HG03196 (cell line): ENCODE results near the gene OR51S1.
"Not testable (repeated sequence)": the region's sequence is repeated elsewhere in the genome, so short reads cannot be mapped to it uniquely, and the experiment has no call there.

Experiments
- ATAC-seq: cut with Tn5 transposase; IDR thresholded peaks from one replicate; pipeline ENCODE4 v1.9.1; 2021; ENCODE audit not compliant: unreplicated experiment

OR51S1 gene, protein sequence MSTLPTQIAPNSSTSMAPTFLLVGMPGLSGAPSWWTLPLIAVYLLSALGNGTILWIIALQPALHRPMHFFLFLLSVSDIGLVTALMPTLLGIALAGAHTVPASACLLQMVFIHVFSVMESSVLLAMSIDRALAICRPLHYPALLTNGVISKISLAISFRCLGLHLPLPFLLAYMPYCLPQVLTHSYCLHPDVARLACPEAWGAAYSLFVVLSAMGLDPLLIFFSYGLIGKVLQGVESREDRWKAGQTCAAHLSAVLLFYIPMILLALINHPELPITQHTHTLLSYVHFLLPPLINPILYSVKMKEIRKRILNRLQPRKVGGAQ

DNA sequence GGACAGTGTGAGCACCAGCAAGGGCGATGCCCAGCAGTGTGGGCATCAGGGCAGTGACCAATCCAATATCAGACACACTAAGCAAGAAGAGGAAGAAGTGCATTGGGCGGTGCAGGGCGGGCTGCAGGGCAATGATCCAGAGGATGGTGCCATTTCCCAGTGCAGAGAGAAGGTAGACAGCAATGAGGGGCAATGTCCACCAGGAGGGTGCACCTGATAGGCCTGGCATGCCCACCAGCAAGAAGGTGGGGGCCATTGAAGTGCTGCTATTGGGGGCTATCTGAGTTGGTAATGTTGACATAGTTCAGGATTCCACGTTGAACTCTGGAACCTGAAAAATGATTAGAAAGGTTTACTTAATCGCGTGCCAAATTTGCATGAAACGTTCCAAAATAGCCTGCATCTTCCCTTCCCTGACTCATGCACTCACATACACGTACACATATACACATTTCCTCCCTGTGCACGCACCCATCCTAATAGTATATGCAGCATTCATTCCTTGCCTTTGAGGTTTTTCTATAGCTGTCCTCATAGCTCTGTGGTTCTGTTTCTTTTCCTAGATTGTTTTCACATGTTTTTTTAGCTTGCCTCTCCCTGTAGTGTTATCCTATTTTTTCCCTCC, at the start of gene OR51S1:
TSS of gene OR51S1 (minus strand) at position 301 of the 625 bp plus-strand sequence. CDS start at position 301, 0 bp downstream.
- ATAC-seq: no peak

DNA sequence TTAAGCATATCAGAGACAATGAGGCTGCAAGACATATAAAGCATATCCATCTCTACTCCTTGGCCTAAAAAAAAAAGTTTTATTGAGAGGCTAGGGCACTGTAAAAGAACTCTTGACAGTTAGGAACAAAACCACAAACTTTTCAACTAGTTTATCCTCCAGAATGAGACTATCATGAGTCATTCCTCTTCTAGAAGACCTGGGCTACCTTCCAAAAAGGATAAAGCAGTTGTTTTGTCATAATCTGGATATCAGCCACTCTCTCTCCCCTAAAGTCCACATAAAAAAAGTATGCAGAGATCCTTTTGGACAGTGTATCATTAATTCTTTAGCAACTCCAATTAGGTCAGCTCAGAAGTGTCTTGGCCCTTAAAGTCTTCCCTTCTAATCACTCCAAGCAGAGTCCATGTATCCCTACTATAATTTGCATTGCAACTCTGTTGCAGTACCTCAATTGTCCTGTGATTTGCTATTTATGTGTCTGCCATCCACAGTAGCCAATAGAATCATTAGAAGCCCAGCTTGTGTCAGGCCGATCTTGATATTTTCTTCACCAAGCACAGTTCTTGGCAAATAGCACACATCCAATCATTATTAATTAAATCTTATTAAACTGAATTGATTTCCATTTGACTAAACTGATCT, 43.1 kb upstream of the OR51S1 start:
- no peak for ATAC-seq

DNA sequence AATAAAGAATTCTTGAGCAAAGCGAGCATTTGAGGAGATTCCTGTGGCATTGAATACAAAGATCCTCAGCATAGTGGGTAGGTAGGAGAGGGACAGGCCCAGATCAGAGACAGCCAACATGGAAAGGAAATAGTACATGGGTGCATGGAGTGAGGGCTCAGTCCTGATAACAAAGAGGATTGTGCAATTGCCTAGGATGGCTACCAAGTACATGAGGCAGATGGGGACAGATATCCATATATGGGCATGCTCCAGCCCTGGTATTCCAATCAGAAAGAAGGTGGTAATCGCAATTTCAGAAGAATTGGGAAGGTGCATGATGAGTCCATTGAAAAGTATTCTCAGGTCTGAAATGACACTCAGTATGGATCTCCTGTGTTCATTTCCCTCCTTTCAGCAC, 41.3 kb upstream of the OR51S1 start:
- no peak for ATAC-seq

DNA sequence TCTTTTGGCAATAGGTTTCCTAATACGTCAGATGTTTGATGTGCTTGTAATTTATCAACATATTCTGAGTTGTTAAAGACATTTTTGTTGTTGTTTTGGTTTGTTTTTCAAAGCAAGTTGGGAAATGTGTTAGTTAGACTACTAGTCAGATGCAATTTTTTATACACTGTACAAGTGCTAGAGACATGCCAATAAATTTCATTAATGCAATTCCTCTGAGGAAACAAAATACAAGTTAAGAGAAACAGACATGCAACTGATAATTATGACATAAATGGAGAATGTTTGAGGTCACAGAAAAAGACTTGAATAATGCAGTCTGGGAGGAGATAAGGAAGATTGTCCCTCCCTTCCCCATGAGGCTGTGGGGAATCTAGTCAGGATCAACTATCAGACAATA, 38.6 kb upstream of the OR51S1 start:
- no peak for ATAC-seq

DNA sequence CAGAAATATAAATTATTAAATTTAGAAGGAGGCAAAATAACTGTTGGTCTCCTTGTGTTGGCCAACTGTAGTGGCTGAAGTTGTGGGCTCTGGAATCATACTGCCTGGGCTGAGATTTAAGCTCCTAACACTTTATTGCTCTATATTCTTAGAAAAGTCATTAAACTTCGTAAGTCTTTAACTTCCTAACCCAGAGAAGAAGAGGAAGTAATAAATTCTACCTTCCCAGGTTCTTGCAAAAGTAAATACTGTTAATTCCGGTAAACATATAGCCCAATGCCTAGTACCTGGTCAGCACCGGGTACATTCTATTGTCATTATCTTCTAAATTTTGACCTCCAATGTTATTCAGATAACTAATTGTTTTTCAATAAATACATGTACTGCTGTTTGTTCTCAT, 37.2 kb upstream of the OR51S1 start:
- no peak for ATAC-seq

DNA sequence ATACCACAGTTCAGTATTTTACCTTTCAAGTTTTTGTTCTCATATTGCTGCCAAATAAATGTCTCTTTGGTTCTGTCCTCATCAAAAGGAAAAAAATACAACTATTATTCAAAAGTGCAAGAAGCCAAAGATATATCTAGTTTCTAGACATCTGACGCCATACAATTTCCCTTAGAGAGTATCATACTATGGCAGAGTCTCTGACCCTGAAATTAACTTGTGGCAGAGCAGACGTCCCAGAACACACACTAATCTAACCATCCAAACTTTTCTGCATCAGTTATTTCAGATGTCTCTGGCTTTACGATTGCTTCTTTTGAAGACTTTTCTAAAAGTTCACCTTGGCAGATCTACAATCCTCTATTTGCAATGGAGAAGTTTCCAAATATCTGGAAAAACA, 35.4 kb upstream of the OR51S1 start:
- no peak for ATAC-seq

DNA sequence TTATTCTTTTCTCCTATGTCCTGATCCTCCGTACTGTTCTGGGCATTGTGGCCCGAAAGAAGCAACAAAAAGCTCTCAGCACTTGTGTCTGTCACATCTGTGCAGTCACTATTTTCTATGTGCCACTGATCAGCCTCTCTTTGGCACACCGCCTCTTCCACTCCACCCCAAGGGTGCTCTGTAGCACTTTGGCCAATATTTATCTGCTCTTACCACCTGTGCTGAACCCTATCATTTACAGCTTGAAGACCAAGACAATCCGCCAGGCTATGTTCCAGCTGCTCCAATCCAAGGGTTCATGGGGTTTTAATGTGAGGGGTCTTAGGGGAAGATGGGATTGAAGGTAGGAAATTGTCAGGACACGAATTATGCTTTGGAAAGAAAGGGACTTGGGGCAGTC, 33.5 kb upstream of the OR51S1 start:
- no peak for ATAC-seq

DNA sequence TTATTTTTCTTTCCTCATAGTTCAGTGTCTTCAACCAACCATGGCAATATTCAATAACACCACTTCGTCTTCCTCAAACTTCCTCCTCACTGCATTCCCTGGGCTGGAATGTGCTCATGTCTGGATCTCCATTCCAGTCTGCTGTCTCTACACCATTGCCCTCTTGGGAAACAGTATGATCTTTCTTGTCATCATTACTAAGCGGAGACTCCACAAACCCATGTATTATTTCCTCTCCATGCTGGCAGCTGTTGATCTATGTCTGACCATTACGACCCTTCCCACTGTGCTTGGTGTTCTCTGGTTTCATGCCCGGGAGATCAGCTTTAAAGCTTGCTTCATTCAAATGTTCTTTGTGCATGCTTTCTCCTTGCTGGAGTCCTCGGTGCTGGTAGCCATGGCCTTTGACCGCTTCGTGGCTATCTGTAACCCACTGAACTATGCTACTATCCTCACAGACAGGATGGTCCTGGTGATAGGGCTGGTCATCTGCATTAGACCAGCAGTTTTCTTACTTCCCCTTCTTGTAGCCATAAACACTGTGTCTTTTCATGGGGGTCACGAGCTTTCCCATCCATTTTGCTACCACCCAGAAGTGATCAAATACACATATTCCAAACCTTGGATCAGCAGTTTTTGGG, 33.0 kb upstream of the OR51S1 start, which contains the start of gene OR51T1:
TSS of gene OR51T1 (plus strand) at position 41 of the 641 bp plus-strand sequence. CDS start at position 41, 0 bp downstream.
- no peak for ATAC-seq

DNA sequence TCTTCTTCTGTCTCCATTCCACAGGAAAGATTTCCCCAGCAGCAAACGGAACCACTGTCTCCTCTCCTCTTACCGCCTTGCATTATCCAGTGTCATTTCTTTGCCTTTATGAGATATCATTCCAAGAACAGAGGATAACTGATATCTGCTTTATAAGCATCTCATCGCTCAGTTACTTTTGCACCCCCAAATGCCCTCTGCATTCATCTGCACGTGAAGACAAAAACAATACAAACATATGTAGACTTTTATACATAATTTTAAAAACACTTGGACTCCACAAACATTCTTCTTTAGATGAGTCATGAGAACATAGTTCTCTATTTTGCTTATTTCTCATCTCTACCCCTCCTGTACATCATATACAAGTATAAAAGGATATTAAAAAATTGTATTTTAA, 32.2 kb upstream of the OR51S1 start:
- no peak for ATAC-seq

DNA sequence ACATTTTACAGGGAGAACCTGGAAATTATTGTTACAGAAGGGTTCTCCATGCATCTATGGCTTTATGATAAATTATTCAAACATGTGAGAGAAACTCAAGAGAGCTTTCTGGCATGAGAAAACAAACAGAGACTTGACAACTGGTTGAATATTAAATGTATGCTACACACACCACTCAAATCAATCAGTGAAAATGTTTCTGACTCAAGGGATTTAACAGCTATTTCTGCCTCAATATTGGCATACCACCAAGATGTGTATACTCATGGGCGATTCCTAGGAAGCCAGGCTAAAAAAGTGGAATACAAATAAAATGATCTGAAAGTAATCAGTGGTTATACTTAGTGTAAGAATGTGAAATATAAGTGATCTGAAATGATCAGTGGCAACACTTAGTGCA, 16.8 kb upstream of the OR51S1 start:
- no peak for ATAC-seq

DNA sequence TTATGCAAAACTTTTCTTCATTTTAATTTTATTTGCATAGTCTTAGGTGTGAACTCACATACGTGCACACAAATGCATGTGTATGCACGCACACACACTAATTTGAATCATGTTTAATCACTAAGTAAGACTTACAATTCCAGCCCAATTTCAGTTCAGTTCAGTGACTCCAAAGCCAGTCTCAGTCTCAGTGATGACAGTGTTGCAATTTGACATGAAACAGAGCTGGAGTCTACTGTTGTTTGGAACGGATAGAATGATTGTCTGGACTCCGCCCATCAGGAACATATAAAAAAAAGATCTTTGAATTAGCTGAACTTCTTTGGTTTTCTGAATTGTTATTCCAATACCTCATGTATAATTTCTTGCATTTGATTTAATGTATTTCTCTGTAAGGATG, 14.9 kb upstream of the OR51S1 start:
- ATAC-seq: no peak

DNA sequence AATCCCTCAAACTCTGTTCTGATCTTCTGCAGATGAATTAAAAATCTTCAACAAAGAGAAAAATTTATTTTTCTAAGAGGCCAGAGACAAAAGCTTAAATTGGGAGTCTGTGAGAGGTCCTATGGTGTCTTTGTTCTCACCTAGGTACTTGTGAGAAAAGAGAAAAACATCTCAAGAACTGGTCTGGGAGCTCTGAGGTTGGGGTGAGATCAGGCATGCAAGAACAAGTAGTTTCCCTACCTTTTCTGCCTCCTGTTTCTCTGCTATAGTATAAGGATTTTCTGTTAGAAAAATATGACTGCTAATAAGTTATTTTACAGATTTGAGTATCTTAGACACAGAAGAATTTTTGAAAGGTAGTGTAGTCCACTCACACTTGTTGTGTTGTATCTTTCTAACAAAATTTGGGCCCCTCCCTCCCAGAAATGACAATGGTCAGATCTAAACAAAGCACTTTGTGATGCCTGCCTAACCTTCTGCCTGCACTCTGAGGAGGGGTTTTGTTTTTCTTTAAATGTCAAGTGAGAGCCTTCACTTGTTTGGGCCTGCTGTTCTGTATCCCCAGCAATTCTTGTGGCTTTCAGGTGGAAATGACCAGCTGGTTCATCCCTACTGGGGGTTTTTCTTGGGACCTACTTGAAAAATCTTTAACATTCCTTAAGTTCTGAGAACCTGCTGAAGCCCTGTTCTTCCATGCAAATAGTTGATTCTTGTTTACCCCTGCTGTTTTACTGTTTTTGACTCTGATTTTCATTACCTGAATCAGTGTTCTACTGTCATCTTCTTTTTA, 13.6 kb upstream of the OR51S1 start:
- no peak for ATAC-seq

DNA sequence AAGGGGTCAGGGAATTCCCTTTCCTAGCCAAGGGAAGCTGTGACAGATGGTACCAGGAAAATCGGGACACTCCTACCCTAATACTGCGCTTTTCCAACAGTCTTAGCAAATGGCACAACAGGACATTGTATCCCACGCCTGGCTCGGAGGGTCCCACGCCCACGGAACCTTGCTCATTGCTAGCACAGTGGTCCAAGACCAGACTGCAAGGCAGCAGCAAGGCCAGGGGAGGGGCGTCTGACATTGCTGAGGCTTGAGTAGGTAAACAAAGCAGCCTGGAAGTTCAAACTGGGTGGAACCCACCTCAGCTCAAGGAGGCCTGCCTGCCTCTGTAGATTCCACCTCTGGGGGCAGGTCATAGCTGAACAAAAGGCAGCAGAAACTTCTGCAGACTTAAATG, 5.3 kb upstream of the OR51S1 start:
- ATAC-seq: not testable (repeated sequence)

DNA sequence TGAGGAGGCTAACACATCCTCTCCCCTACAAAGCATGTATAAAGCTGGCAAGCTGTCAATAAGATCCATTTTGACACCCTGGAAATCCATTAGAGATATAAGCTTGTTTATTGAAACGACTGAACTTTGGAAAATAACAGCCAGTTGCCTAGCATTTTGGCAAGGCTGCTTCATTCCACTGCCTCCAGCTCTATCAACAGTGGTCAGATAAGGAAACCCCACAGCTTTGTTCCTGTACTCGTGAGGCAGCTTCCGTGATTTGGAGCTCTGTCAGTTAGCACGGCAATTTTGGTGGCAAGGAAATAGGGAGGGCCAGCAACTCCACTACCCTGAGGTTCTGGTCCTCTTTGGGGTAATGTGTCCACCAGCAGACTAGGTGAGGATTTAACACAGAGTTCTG, 2.0 kb upstream of the OR51S1 start:
- no peak for ATAC-seq

DNA sequence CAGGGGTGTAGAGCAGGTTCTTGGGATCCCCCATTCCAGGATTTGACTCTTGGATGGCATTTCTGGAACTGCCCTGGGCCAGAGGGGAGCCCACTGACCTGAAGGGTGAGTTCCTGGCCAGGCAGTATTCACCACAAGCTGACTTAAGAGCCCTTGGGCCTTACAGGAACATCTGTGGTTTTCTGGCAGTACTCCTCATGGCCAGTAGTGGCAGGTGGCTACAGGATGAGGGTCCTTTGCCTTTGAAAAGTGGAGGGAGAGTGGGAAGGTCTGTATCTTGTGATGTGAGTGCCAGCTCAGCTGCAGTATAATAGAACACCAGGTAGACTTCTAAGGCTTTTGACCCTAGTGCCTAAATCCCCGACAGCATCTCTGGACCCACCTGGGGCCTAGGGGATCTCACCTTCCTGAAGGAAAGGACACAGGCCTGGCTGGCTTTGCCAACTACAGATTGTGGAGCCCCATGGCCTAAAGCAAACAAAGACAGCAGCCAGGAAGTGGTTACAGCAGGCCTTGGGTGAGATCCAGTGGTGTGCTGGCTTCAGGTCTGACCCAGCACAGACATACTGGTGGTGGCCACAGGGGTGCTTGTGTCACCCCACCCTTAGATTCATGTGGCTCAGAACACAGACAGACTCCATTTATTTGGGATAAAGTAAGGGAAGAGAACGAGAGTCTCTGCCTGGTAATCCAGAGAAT, 9.0 kb downstream of the OR51S1 start:
- ATAC-seq: no peak

DNA sequence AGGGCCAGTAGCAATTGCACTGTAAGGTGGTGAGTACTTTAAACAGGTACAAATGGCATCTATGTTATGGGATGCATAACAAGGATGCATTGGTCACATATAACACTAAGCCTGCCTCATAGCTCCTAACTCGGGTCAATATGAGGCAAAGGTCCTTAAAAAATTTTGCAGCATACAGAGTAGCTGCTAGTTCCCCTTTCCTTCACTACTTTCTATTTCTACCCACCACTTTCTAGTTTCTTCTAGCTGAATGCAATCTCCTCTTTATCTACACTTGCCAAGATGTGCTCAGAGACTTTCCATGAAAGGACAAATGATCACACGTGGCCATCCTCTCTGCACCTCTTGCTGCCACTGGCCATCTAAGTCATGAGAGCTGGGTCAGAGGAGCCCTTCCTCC, 18.1 kb downstream of the OR51S1 start:
- no peak for ATAC-seq

DNA sequence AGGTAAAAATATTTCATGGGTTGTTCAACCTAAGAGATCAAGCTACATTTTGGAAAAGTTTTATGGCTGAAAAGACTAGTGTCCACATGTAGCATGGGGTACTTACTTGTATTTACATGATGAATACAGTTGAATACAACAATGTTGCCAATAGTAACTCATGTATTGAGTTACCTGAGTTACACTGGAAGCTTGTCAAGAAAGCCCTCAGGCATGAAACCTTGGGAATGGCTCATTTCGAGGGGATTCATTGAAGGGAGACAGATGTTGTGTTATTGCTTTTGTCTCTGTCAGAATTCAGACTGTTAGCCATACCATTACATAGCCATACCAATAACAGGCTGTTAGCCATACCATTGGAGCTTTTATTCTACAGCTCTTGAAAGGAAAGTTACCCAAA, 18.7 kb downstream of the OR51S1 start:
- no peak for ATAC-seq

DNA sequence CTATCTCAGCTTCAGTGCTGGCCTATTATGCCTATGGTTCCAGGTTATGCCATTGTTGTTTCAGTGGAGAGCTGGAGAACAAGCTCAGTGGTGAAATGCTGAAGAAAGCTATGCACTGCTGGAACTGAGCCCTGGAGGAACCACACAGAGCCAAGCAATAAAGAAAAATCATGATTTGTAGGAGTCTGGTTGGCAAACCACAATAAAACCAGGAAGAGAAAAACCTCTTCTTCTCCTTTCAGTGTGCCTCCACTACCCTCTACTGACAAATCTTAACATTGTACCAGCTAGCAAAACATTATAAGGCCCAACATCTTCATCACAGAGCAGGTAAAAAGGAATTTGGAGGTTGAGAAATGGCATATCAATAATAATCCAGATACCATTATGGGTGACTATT, 22.6 kb downstream of the OR51S1 start:
- ATAC-seq: no peak

DNA sequence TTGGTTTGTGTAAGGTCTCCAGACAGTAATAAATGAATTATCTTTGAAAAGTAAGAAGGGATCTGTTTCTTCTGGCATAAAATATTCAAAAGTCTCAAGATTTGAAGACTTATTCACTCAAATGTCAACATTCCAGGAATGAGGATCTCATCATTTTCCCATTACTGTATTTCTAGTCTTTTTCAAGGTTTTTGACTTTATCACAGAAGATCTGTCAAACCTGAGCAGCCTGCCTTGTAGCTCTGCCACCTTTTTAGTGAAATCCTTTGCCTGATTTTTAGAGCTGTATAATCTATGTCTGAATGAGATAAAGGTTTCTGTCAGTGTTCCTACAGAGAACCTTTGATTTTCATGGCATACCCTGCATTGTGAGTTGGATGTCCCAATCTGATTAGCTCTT, 23.9 kb downstream of the OR51S1 start:
- no peak for ATAC-seq

DNA sequence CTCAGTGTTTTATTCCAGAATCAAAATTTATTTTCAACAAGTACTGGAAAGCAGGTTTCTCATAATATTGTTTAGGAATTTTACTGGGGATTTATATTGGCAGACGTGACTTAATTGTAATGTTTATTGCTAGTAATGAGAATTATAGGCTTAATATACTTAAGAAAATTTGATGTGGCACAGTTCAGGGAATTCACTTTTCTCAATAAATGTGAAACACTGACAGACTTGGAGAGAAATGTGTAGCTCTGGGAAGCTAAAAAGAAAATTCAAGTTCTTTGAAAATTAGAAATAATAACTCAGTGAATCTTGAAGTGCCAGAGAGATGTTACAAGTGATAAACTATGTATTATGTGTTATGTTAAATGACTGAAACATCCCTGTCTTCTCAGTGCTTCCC, 28.0 kb downstream of the OR51S1 start, which contains the start of gene OR51F2:
TSS of gene OR51F2 (plus strand) at position 301 of the 400 bp plus-strand sequence. CDS start 101 bp downstream, outside the sequence.
- ATAC-seq: no peak
